CD4-positive, alpha-beta T cell treated with Interferon gamma for 1 hour (primary cell): ENCODE measurements around the gene KIF9.
"Not testable (repeated sequence)": the region's sequence is repeated elsewhere in the genome, so short reads cannot be mapped to it uniquely, and the experiment has no call there.

Source experiments
- DNase-seq: peaks from one replicate; pipeline ENCODE4 v3.0.0-alpha.2; 2020

KIF9 gene

GRCh38 chr3:47294392-47294791, 11.8 kb upstream of the KIF9 start:
- DNase-seq: no peak

GRCh38 chr3:47293822-47294221, 11.2 kb upstream of the KIF9 start:
- no peak for DNase-seq

- not testable (repeated sequence) for DNase-seq
These were observed 9.3 kb upstream of the KIF9 start for GRCh38 chr3:47291754-47292420.

- no peak for DNase-seq
These were observed 8.7 kb upstream of the KIF9 start for GRCh38 chr3:47291158-47291753.

- no peak for DNase-seq
These were observed 6.6 kb upstream of the KIF9 start for GRCh38 chr3:47288966-47289910.

- no peak for DNase-seq
These were observed 1.2 kb upstream of the KIF9 start for GRCh38 chr3:47283591-47284364.

- peak; percentile 26 for DNase-seq
These were observed 566 bp upstream of the KIF9 start for GRCh38 chr3:47283193-47283537.

GRCh38 chr3:47280519-47280918, 2.1 kb downstream of the KIF9 start:
- DNase-seq: no peak

GRCh38 chr3:47276558-47276957, 6.0 kb downstream of the KIF9 start:
- no peak for DNase-seq

GRCh38 chr3:47274652-47275051, 7.9 kb downstream of the KIF9 start:
- no peak for DNase-seq

GRCh38 chr3:47273564-47273963, 9.0 kb downstream of the KIF9 start:
- DNase-seq: no peak

GRCh38 chr3:47270526-47270925, 12.1 kb downstream of the KIF9 start:
- DNase-seq: no peak

- no peak for DNase-seq
These were observed 15.1 kb downstream of the KIF9 start for GRCh38 chr3:47267490-47267824.

GRCh38 chr3:47266709-47267489, 15.7 kb downstream of the KIF9 start:
- peak; percentile 15 for DNase-seq

GRCh38 chr3:47265725-47266428, 16.7 kb downstream of the KIF9 start:
- DNase-seq: no peak

GRCh38 chr3:47265008-47265407, 17.6 kb downstream of the KIF9 start:
- no peak for DNase-seq

- no peak for DNase-seq
These were observed 21.3 kb downstream of the KIF9 start for GRCh38 chr3:47261301-47261700.

- DNase-seq: no peak
These were observed 22.0 kb downstream of the KIF9 start for GRCh38 chr3:47260605-47261004.

GRCh38 chr3:47259114-47259513, 23.5 kb downstream of the KIF9 start:
- no peak for DNase-seq

GRCh38 chr3:47256331-47256730, 26.3 kb downstream of the KIF9 start:
- DNase-seq: not testable (repeated sequence)

GRCh38 chr3:47251689-47252088, 30.9 kb downstream of the KIF9 start:
- DNase-seq: no peak

GRCh38 chr3:47251085-47251484, 31.5 kb downstream of the KIF9 start:
- not testable (repeated sequence) for DNase-seq
